ENCODE results near the gene TDO2.

TDO2 gene

DNA sequence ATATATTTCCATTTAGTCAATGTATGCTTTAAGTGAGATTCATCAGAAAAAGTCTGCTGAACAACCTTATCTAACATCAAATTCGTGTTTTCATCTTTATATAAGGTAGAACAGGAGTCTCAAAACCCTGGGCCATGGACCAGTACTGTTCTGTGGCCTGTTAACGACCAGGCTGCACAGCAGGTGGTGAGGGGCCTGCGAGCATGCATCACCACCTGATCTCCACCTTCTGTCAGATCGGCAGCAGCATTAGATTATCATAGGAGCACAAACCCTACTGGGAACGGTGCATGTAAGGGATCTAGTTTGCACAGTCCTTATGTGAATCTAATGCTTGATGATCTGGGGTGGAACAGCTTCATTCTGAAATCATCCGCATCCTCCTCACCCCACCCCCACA, 47.0 kb downstream of the TDO2 start:
- no peak for TF ChIP-seq MYC (IDR thresholded peaks at IDR 0.05; ENCODE audit: low read depth, low read length)
- no peak for TF ChIP-seq POLR2A (IDR thresholded peaks at IDR 0.05; ENCODE audit: extremely low read depth, insufficient read length)
- TF ChIP-seq, protein P1, sequence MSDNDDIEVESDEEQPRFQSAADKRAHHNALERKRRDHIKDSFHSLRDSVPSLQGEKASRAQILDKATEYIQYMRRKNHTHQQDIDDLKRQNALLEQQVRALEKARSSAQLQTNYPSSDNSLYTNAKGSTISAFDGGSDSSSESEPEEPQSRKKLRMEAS (IDR thresholded peaks at IDR 0.05; ENCODE audit: low read depth, low read length): no peak
- TF ChIP-seq, protein P2, sequence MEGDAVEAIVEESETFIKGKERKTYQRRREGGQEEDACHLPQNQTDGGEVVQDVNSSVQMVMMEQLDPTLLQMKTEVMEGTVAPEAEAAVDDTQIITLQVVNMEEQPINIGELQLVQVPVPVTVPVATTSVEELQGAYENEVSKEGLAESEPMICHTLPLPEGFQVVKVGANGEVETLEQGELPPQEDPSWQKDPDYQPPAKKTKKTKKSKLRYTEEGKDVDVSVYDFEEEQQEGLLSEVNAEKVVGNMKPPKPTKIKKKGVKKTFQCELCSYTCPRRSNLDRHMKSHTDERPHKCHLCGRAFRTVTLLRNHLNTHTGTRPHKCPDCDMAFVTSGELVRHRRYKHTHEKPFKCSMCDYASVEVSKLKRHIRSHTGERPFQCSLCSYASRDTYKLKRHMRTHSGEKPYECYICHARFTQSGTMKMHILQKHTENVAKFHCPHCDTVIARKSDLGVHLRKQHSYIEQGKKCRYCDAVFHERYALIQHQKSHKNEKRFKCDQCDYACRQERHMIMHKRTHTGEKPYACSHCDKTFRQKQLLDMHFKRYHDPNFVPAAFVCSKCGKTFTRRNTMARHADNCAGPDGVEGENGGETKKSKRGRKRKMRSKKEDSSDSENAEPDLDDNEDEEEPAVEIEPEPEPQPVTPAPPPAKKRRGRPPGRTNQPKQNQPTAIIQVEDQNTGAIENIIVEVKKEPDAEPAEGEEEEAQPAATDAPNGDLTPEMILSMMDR (IDR thresholded peaks at IDR 0.05; ENCODE audit: low read depth, low read length): no peak
- no peak for DNase-seq (ENCODE audit: low read depth)
- no peak overlapping the region for H3K4me3 ChIP-seq (ENCODE audit: low read depth, low read length)

DNA sequence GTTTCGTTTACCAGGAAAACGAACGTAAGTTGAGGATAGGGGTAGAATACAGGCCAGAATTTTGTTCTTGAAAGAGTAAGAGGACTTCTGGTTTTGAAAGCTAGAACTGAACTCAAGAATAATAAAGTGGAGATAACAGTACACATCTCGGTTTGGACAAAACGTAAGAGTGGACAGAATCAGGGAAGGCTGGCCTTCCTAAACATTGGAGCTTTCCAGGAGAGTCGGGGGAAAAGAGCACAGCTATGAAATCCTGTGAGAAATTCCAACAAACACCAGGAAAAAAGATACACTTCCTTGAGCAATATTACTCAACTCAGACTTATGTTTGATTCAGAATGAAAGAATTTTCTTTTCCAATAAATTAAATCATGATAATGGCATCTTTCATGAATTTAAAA, 49.0 kb downstream of the TDO2 start:
- no peak overlapping the region for H3K4me3 ChIP-seq (ENCODE audit: low read depth, low read length)
- TF ChIP-seq MYC (IDR thresholded peaks at IDR 0.05; ENCODE audit: low read depth, low read length) (no peak), POLR2A (IDR thresholded peaks at IDR 0.05; ENCODE audit: extremely low read depth, insufficient read length) (no peak)
- TF ChIP-seq, protein P1 (IDR thresholded peaks at IDR 0.05; ENCODE audit: low read depth, low read length): no peak
- TF ChIP-seq, protein P2 (IDR thresholded peaks at IDR 0.05; ENCODE audit: low read depth, low read length): no peak
- no peak for DNase-seq (ENCODE audit: low read depth)

DNA sequence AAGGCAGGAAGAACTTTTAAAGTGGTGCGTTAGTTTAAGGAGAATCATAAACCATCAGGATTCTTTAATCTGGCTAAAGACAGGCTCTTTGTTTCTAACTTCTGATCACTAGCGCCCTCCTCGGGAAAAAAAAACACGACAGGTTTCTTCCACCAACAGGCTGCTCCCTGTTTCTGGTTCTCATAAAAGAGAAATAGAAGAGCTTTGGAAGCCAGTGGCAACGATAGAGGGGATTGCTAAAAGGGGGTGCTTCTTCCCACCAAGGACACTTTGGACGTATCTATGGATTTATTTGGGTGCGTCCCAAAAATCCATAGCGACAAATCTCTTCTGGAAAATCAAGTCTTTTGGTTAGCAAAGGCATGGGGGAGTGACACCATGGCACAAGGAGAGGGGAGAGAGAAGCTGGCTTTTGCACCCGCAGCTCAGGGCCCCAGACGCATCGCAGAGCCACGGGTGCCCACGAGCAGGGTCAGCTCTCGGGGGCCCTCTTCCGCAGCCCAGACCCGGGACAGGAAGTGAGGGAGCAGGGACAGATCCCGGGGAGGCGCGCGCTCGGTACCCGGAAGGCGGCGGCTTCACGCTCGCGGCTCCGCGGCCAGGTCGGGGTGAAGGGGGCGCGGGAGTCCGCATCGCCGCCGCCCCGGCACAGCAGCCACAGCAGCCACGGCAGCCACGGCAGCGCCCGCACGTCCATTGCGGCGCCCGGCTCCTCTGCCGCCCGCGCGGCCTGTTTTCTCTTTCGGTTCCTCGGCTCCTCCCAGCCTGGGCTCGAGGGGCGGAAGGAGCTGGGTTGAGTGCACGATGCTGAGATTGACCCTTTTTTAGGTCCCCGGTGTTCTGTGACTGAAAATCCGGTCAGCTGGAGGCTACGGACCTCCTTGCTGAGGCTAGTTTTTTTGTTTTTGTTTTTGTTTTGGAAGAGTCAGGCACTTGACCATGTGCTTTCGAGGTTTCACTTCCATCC, 49.9 kb downstream of the TDO2 start, which contains the start of gene CTSO:
Gene CTSO, minus strand, starts transcription at position 716 of the 967 bp plus-strand sequence. Its CDS starts 19 bp downstream, at position 697.
- peak within 1 kb of the TSS; percentile 51 for H3K4me3 ChIP-seq (ENCODE audit: low read depth, low read length)
- DNase-seq (ENCODE audit: low read depth): peak; percentile 53
- TF ChIP-seq, protein P2 (IDR thresholded peaks at IDR 0.05; ENCODE audit: low read depth, low read length): peak; percentile 19
- TF ChIP-seq MYC (IDR thresholded peaks at IDR 0.05; ENCODE audit: low read depth, low read length): no peak
- TF ChIP-seq, protein P1 (IDR thresholded peaks at IDR 0.05; ENCODE audit: low read depth, low read length): no peak

DNA sequence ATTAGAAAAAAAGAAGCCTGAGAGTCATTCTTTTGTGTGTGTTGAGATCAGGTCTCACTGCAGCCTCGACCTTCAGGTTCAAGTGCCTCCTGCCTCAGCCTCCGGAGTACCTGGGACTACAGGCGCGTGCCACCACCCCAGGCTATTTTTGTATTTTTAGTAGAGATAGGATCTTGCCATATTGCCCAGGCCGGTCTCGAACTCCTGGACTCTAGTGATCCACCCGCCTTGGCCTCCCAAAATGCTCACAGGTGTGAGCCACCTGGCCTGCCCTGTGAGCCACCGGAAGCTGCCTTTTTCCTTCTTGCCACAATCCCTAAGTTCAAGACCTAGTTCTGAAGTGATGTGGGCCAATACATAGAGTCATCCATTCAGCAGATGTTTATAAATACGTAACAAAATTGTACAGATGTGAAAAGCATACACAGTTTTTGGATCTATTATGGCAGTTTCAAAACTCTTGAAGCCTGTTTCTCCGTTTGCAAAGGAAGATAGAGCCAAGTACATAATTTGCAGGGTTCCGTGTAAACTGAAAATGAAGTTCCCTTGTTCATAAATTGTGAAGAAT, 50.7 kb downstream of the TDO2 start:
- DNase-seq (ENCODE audit: low read depth): no peak
- no peak for TF ChIP-seq POLR2A (IDR thresholded peaks at IDR 0.05; ENCODE audit: extremely low read depth, insufficient read length)
- TF ChIP-seq, protein P2 (IDR thresholded peaks at IDR 0.05; ENCODE audit: low read depth, low read length): no peak
- TF ChIP-seq, protein P1 (IDR thresholded peaks at IDR 0.05; ENCODE audit: low read depth, low read length): no peak
- TF ChIP-seq MYC (IDR thresholded peaks at IDR 0.05; ENCODE audit: low read depth, low read length): no peak
- peak overlapping the region; percentile 32 for H3K4me3 ChIP-seq (ENCODE audit: low read depth, low read length)

DNA sequence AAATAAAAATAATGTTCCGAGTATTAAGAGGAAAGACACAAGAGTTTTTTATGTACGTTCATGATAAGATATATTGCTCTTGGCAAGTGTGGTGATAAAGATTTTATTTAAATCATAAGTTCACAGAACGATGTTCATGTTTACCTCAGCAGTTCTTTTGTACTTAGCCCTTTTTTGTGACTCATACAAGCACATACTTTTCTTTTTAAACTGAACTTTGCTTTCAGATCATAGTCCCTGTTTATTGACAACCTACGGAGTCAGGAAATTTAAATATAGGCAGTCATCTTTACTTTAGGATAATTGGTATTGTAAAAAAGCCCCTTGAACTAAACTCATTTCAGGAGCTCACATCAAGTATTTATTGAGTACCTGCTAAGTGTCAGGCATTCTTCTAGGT, 51.4 kb downstream of the TDO2 start:
- H3K4me3 ChIP-seq (ENCODE audit: low read depth, low read length): no peak overlapping the region
- TF ChIP-seq, protein P1 (IDR thresholded peaks at IDR 0.05; ENCODE audit: low read depth, low read length): no peak
- TF ChIP-seq, protein P2 (IDR thresholded peaks at IDR 0.05; ENCODE audit: low read depth, low read length): no peak
- TF ChIP-seq POLR2A (IDR thresholded peaks at IDR 0.05; ENCODE audit: extremely low read depth, insufficient read length) (no peak), MYC (IDR thresholded peaks at IDR 0.05; ENCODE audit: low read depth, low read length) (no peak)
- DNase-seq (ENCODE audit: low read depth): no peak
